Testis (tissue), 3 donors: ENCODE results near the gene DDX39B. TPM values are rescaled to one million over a fixed set of nuclear protein-coding genes. Genes with fewer than 3 reads are reported as not detected.

ENCODE experiments used
- DNase-seq: peaks from one replicate; pipeline ENCODE4 v3.0.0-alpha.2; 2019
- H3K27ac ChIP-seq, 2 donors: fragments of 200-600 bp; sonication (generic); one replicate each; pipeline ENCODE4 v1.5.1; 2019
- H3K27me3 ChIP-seq: fragments of 200-600 bp; sonication (generic); one replicate; pipeline ENCODE4 v1.5.1; 2019
- H3K36me3 ChIP-seq: fragments of 200-600 bp; sonication (generic); one replicate; pipeline ENCODE4 v1.5.1; 2017; ENCODE audit warnings: low read depth; ENCODE audit errors: missing control alignments
- H3K4me1 ChIP-seq: fragments of 200-600 bp; sonication (generic); one replicate; pipeline ENCODE4 v1.5.1; 2019
- H3K4me3 ChIP-seq, 2 donors: fragments of 200-600 bp; sonication (generic); one replicate each; pipeline ENCODE4 v1.5.1; 2017 to 2019
- H3K9me3 ChIP-seq: fragments of 200-600 bp; sonication (generic); one replicate; pipeline ENCODE4 v1.5.1; 2017
- CTCF ChIP-seq, 3 experiments: fragments of 450-650 bp in 2 of 3; fragments of 200-600 bp in 1 of 3; sonication (generic) in 1 of 3; IDR thresholded peaks; one replicate each; pipeline ENCODE4 v1.5.1; 2016 to 2019; ENCODE audit warnings: antibody characterized with exemption in 3 of 3, mild to moderate bottlenecking in 2 of 3, moderate library complexity in 1 of 3
- POLR2A ChIP-seq: fragments of 450-650 bp; IDR thresholded peaks from one replicate; pipeline ENCODE4 v1.6.1; 2017; ENCODE audit warnings: antibody characterized with exemption, mild to moderate bottlenecking, moderate library complexity
- WGBS, 2 donors: methylation state at CpG; one replicate each; pipeline ENCODE4 v1.1.5; 2018; 5-methylcytosine and 5-hydroxymethylcytosine counted together
- intact Hi-C: fragments of 100-400 bp; cut with DNase I; formaldehyde crosslinking; loops from one replicate; pipeline ENCODE4 v1.15.1; 2023; ENCODE audit warnings: low total_unique reads
- polyA plus RNA-seq: library from polyadenylated mRNA; stranded (reverse); fragments of 350-450 nt; fragmentation: Illumina TruSeq; extraction: RNeasy Lipid Tissue Mini Kit (QIAGEN cat#74804); gene quantifications from one replicate; pipeline ENCODE4 v1.2.3, GENCODE V29; 2014; ENCODE audit warnings: low read depth, low replicate concordance; ENCODE audit not compliant: insufficient read depth
- total RNA-seq, 2 donors: library from RNA; depleted of rRNA; stranded (reverse); fragments of >200 nt; gene quantifications; one replicate each; pipeline ENCODE4 v1.2.3, GENCODE V29; 2016

DDX39B gene
- total and polyA plus RNA-seq, 3 donors from 2014 or later = 250 to 360 (median 312) TPM

- no peak for DNase-seq
- Histone ChIP-seq H3K4me3 (no peak within 1 kb of the TSS), H3K27ac (no peak within 1 kb of the TSS), H3K27me3 (no peaks in the 10 kb centered on the region), H3K36me3 (no peaks in the 10 kb centered on the region), H3K4me1 (no peaks in the 10 kb centered on the region), H3K9me3 (no peaks in the 10 kb centered on the region)
- TF ChIP-seq CTCF (IDR thresholded peaks at IDR 0.05) = no peak
- WGBS, 2 donors = 90 to 91% methylated on average over 27 of the region's 27 CpGs
- intact Hi-C loops = no loop called here
Measured at GRCh38 chr6:31572041-31572911, 30.5 kb upstream of the DDX39B start, which contains the start of gene LTA. Gene LTA, plus strand, starts transcription at chr6:31572289. Its CDS starts 454 bp downstream, at chr6:31572743.

- Histone ChIP-seq H3K9me3 (no peaks in the 10 kb centered on the region), H3K36me3 (no peaks in the 10 kb centered on the region), H3K27me3 (no peaks in the 10 kb centered on the region), H3K4me1 (no peaks in the 10 kb centered on the region), H3K27ac (no peak overlapping the region), H3K4me3 (no peak overlapping the region)
- TF ChIP-seq CTCF (IDR thresholded peaks at IDR 0.05) = no peak
- no peak for TF ChIP-seq POLR2A
- 86 to 87% methylated on average over 1 of the region's 1 CpG for WGBS, 2 donors
- intact Hi-C loops = no loop called here
- no peak for DNase-seq
Measured at GRCh38 chr6:31569861-31570536, 28.2 kb upstream of the DDX39B start.

GRCh38 chr6:31568537-31568961 lies 26.7 kb upstream of the DDX39B start:
- WGBS, 2 donors = 76 to 82% methylated on average over 3 of the region's 3 CpGs
- H3K27me3 ChIP-seq = no peaks in the 10 kb centered on the region
- no peak for TF ChIP-seq POLR2A
- TF ChIP-seq CTCF (IDR thresholded peaks at IDR 0.05) = no peak
- intact Hi-C loops = no loop called here
- H3K4me1 ChIP-seq = no peaks in the 10 kb centered on the region
- H3K36me3 ChIP-seq = no peaks in the 10 kb centered on the region
- no peak overlapping the region for H3K27ac ChIP-seq
- no peak for DNase-seq
- no peaks in the 10 kb centered on the region for H3K9me3 ChIP-seq
- H3K4me3 ChIP-seq = no peak overlapping the region

GRCh38 chr6:31567531-31568370 lies 25.9 kb upstream of the DDX39B start:
- Histone ChIP-seq H3K4me1 (no peaks in the 10 kb centered on the region), H3K4me3 (no peak overlapping the region), H3K27ac (no peak overlapping the region), H3K36me3 (no peaks in the 10 kb centered on the region), H3K27me3 (no peaks in the 10 kb centered on the region), H3K9me3 (no peaks in the 10 kb centered on the region)
- TF ChIP-seq POLR2A (no peak), CTCF (IDR thresholded peaks at IDR 0.05) (no peak)
- 52 to 66% methylated on average over 7 to 9 of the region's 9 CpGs for WGBS, 2 donors
- DNase-seq = no peak
- intact Hi-C loops = no loop called here
